GM23338 (cell line): Measurements from ENCODE around the gene NLK. TPM values are rescaled to one million over a fixed set of nuclear protein-coding genes. Genes with fewer than 3 reads are reported as not detected.

ENCODE experiments used
- ATAC-seq: fragments of 200-7000 bp; cut with Tn5 transposase; 3 replicates; pipeline ENCODE4 v1.9.1; 2020
- DNase-seq: peaks from one replicate; pipeline ENCODE4 v3.0.0-alpha.2; 2015; ENCODE audit warnings: low spot score
- H2AFZ ChIP-seq: fragments of 200-600 bp; sonication (generic); 2 replicates; pipeline ENCODE4 v1.8.0; 2016; ENCODE audit warnings: antibody characterized with exemption, mild to moderate bottlenecking, moderate library complexity
- H3F3A ChIP-seq: fragments of 200-600 bp; sonication (generic); replicated peaks from 2 replicates; pipeline ENCODE4 v1.8.0; 2017; ENCODE audit warnings: antibody characterized with exemption, mixed run types, low read depth
- H3K27ac ChIP-seq: fragments of 200-600 bp; sonication (generic); 2 replicates; pipeline ENCODE4 v1.6.1; 2016; ENCODE audit warnings: low read depth
- H3K27me3 ChIP-seq: fragments of 200-600 bp; sonication (generic); 2 replicates; pipeline ENCODE4 v1.8.0; 2016; ENCODE audit warnings: mild to moderate bottlenecking, mixed run types, moderate library complexity; ENCODE audit not compliant: insufficient read depth
- H3K36me3 ChIP-seq: fragments of 200-600 bp; sonication (generic); 2 replicates; pipeline ENCODE4 v1.8.0; 2016; ENCODE audit warnings: mild to moderate bottlenecking; ENCODE audit not compliant: insufficient read depth
- H3K4me1 ChIP-seq: fragments of 200-600 bp; sonication (generic); 2 replicates; pipeline ENCODE4 v1.8.0; 2016; ENCODE audit warnings: mild to moderate bottlenecking, moderate library complexity; ENCODE audit not compliant: insufficient read depth
- H3K4me2 ChIP-seq: fragments of 200-600 bp; sonication (generic); 2 replicates; pipeline ENCODE4 v1.7.1; 2017; ENCODE audit warnings: mixed run types
- H3K4me3 ChIP-seq: fragments of 200-600 bp; sonication (generic); 2 replicates; pipeline ENCODE4 v1.6.1; 2016; ENCODE audit warnings: mixed run types
- H3K79me2 ChIP-seq: fragments of 200-600 bp; sonication (generic); replicated peaks from 2 replicates; pipeline ENCODE4 v1.8.0; 2017; ENCODE audit warnings: mild to moderate bottlenecking; ENCODE audit not compliant: insufficient read depth
- H3K9me2 ChIP-seq: fragments of 200-600 bp; sonication (generic); 2 replicates; pipeline ENCODE4 v1.8.0; 2017; ENCODE audit not compliant: insufficient read depth
- H4K20me1 ChIP-seq: fragments of 200-600 bp; sonication (generic); replicated peaks from 2 replicates; pipeline ENCODE4 v1.8.0; 2017; ENCODE audit warnings: mild to moderate bottlenecking; ENCODE audit not compliant: insufficient read depth
- H3K27ac Mint-ChIP-seq: 2 replicates; pipeline ENCODE4 v1.8.0; 2020; ENCODE audit warnings: inconsistent platforms, mild to moderate bottlenecking, moderate library complexity, mixed read lengths
- H3K27me3 Mint-ChIP-seq: 3 replicates; pipeline ENCODE4 v1.8.0; 2022; ENCODE audit warnings: low read depth, mild to moderate bottlenecking, moderate library complexity, mixed read lengths, inconsistent platforms; ENCODE audit not compliant: insufficient read depth, poor library complexity
- H3K36me3 Mint-ChIP-seq: 3 replicates; pipeline ENCODE4 v1.8.0; 2021; ENCODE audit warnings: low read depth, mild to moderate bottlenecking, inconsistent platforms, moderate library complexity, mixed read lengths
- H3K4me1 Mint-ChIP-seq: 3 replicates; pipeline ENCODE4 v1.8.0; 2020; ENCODE audit warnings: mild to moderate bottlenecking, inconsistent platforms, mixed read lengths
- H3K4me3 Mint-ChIP-seq: 3 replicates; pipeline ENCODE4 v1.8.0; 2021; ENCODE audit warnings: moderate library complexity, mild to moderate bottlenecking, inconsistent platforms, mixed read lengths
- H3K9me3 Mint-ChIP-seq: 3 replicates; pipeline ENCODE4 v1.8.0; 2020; ENCODE audit warnings: moderate library complexity, mild to moderate bottlenecking, inconsistent platforms, mixed read lengths
- CREB1 ChIP-seq: fragments of 250-450 bp; sonication (Bioruptor Pico); IDR thresholded peaks from 2 replicates; pipeline ENCODE4 v1.5.0; 2020; ENCODE audit warnings: low read depth, mild to moderate bottlenecking, moderate library complexity
- CTCF ChIP-seq, 2 experiments: fragments of 200-600 bp in 1 of 2; sonication (generic) in 1 of 2; conservative IDR thresholded peaks; 2 replicates each; pipeline versions ENCODE4 v1.5.1 to v1.6.1; 2016 to 2017; ENCODE audit warnings: antibody characterized with exemption in 2 of 2, low read depth in 2 of 2, mild to moderate bottlenecking in 2 of 2, moderate library complexity in 1 of 2
- EZH2phosphoT487 ChIP-seq: fragments of 200-600 bp; sonication (generic); IDR thresholded peaks from one replicate; pipeline ENCODE4 v1.8.1; 2018; ENCODE audit warnings: antibody characterized with exemption; ENCODE audit not compliant: unreplicated experiment
- NANOG ChIP-seq: IDR thresholded peaks from 2 replicates; pipeline ENCODE4 v1.6.1; 2016; ENCODE audit warnings: antibody characterized with exemption, borderline replicate concordance
- POLR2AphosphoS5 ChIP-seq: IDR thresholded peaks from 2 replicates; pipeline ENCODE4 v1.6.1; 2016; ENCODE audit warnings: antibody characterized with exemption, low read depth
- STAT1 ChIP-seq: IDR thresholded peaks from one replicate; pipeline ENCODE4 v1.6.1; 2016; ENCODE audit warnings: antibody characterized with exemption; ENCODE audit not compliant: unreplicated experiment
- ZNF462 ChIP-seq: fragments of 250-450 bp; sonication (Bioruptor Pico); IDR thresholded peaks from 2 replicates; pipeline ENCODE4 v1.5.0; 2020; ENCODE audit warnings: mild to moderate bottlenecking, moderate library complexity
- polyA plus RNA-seq: library from polyadenylated mRNA; unstranded; fragments of >200 nt; fragmentation: Nextera tagmentation; extraction: Ambion mirVana; gene quantifications from 2 replicates; pipeline ENCODE4 v1.2.1, GENCODE V29; 2016
- total RNA-seq: library from RNA; depleted of rRNA; stranded (reverse); fragments of >200 nt; shearing (Covaris generic); gene quantifications from 2 replicates; pipeline ENCODE4 v1.2.3, GENCODE V29; 2014

NLK gene
- total and polyA plus RNA-seq, 2 experiments from 2014 or later: 34.7 to 78.5 TPM

DNA sequence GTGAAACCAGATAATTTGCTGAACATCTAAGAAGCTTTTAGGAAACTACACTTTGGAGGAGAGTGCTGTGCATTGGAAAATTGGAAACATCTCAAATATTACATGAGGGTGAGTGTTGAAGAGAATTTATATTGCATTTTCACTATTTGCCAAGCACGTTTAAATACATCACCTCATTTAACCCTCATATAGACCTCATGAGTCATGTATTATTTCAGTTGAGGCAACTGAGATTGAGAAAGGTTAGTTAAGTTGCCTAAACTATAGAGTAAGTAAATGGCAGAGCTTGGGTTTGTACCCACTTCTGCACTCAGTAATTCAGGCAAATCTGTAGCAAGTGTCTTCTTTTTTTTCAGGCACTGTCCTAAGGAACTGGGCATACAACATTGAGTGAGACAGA, 3.7 kb upstream of the NLK start (continued):
- no peak for TF ChIP-seq ZNF462 (CRISPR knock-in tag)

DNA sequence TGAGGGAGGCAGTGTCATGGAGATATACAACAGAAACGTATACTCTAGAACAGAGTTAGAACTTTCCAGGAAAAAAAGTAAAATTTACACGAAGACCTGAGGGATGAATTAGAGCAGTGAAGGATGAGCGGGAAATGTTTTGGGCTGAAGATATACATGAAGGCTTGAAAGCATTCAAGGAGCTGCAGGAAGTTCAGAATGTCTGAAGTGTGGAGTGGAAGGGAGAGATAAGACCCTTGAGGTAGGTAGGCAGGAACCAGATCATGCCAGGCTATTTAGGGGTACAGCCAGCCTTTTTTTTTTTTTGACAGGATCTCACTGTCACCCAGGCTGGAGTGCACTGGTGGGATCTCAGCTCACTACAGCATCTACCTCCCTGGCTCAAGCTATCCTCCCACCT, 3.2 kb upstream of the NLK start:
- H3K4me3 Mint-ChIP-seq: no peak overlapping the region

More for the DNA sequence above, 3.2 kb upstream of the NLK start:
- DNase-seq (no peak), ATAC-seq (no peak)
- no peaks in the 10 kb centered on the region for H3K9me3 Mint-ChIP-seq
- H3K4me2 ChIP-seq: no peak overlapping the region
- no peaks in the 10 kb centered on the region for H3K27me3 ChIP-seq
- H3K27ac ChIP-seq: no peak overlapping the region
- H3F3A ChIP-seq: no peaks in the 10 kb centered on the region
- H3K79me2 ChIP-seq: peaks cover 24% of the 10 kb centered on the region
- no peak overlapping the region for H3K4me3 ChIP-seq
- TF ChIP-seq CTCF (conservative IDR thresholded peaks at IDR 0.05; ENCODE audit: low read depth in 2 of 2) (no peak), ZNF462 (CRISPR knock-in tag) (no peak), CREB1 (CRISPR knock-in tag) (no peak), POLR2AphosphoS5 (no peak), EZH2phosphoT487 (no peak), NANOG (no peak), STAT1 (no peak)
- peaks cover 16% of the 10 kb centered on the region; the same call in 2 of the 3 replicates for H3K36me3 Mint-ChIP-seq
- H3K27me3 Mint-ChIP-seq: peaks cover 6% of the 10 kb centered on the region
- no peaks in the 10 kb centered on the region for H3K9me2 ChIP-seq
- no peaks in the 10 kb centered on the region for H4K20me1 ChIP-seq
- H3K4me1 Mint-ChIP-seq: peaks cover 23% of the 10 kb centered on the region
- peaks cover 20% of the 10 kb centered on the region for H3K4me1 ChIP-seq
- H3K36me3 ChIP-seq: no peaks in the 10 kb centered on the region
- no peak overlapping the region for H3K27ac Mint-ChIP-seq
- H2AFZ ChIP-seq: no peak overlapping the region
